Stimulated activated CD4-positive, alpha-beta T cell treated with anti-CD3 and anti-CD28 coated beads, TNF-alpha, amount 100 ng/mL, for 24 hours (primary cell): ENCODE measurements around the gene HS3ST3B1.
A peak's percentile ranks its signal among the peaks of the same experiment; 100 is the strongest.

ENCODE experiments used
- DNase-seq, 3 experiments: peaks; one replicate each; pipeline ENCODE4 v3.0.0-alpha.2; 2020; ENCODE audit warnings: low read depth in 3 of 3

Gene HS3ST3B1

GRCh38 chr17:14303343-14304221 lies 2.7 kb downstream of the HS3ST3B1 start:
- no peak for DNase-seq

- DNase-seq = no peak
Observed at GRCh38 chr17:14304222-14304772, 3.4 kb downstream of the HS3ST3B1 start.

- no peak for DNase-seq
Observed at GRCh38 chr17:14304773-14305517, 4.1 kb downstream of the HS3ST3B1 start.

GRCh38 chr17:14305785-14306496 lies 5.1 kb downstream of the HS3ST3B1 start:
- DNase-seq = no peak

- no peak for DNase-seq
Observed at GRCh38 chr17:14306596-14306995, 5.7 kb downstream of the HS3ST3B1 start.

GRCh38 chr17:14307560-14308024 lies 6.7 kb downstream of the HS3ST3B1 start:
- no peak for DNase-seq

GRCh38 chr17:14308636-14308964 lies 7.7 kb downstream of the HS3ST3B1 start:
- DNase-seq = no peak

- DNase-seq = peak; percentile 79 to 92 (median 83)
Observed at GRCh38 chr17:14308965-14309879, 8.3 kb downstream of the HS3ST3B1 start.

GRCh38 chr17:14310101-14310500 lies 9.2 kb downstream of the HS3ST3B1 start:
- DNase-seq = no peak

- no peak for DNase-seq
Observed at GRCh38 chr17:14310605-14311004, 9.7 kb downstream of the HS3ST3B1 start.

- DNase-seq = no peak
Observed at GRCh38 chr17:14311186-14311705, 10.4 kb downstream of the HS3ST3B1 start.

- no peak for DNase-seq
Observed at GRCh38 chr17:14311981-14312380, 11.1 kb downstream of the HS3ST3B1 start.

- DNase-seq = no peak
Observed at GRCh38 chr17:14312522-14312921, 11.6 kb downstream of the HS3ST3B1 start.

- no peak for DNase-seq
Observed at GRCh38 chr17:14316126-14316832, 15.4 kb downstream of the HS3ST3B1 start.

- no peak for DNase-seq
Observed at GRCh38 chr17:14317383-14317782, 16.5 kb downstream of the HS3ST3B1 start.

GRCh38 chr17:14318109-14318917 lies 17.4 kb downstream of the HS3ST3B1 start:
- DNase-seq = no peak

GRCh38 chr17:14318918-14319205 lies 18.0 kb downstream of the HS3ST3B1 start:
- no peak for DNase-seq

GRCh38 chr17:14320098-14320497 lies 19.2 kb downstream of the HS3ST3B1 start:
- no peak for DNase-seq

- DNase-seq = no peak
Observed at GRCh38 chr17:14320734-14321475, 20.0 kb downstream of the HS3ST3B1 start.
